GM23248 (cell line): Measurements from ENCODE around the gene THAP4. TPM values are rescaled to one million over a fixed set of nuclear protein-coding genes. Genes with fewer than 3 reads are reported as not detected.

Experiments used
- DNase-seq: peaks from one replicate; pipeline ENCODE4 v3.0.0-alpha.2; 2015
- H2AFZ ChIP-seq: fragments of 200-600 bp; sonication (generic); 2 replicates; pipeline ENCODE4 v1.6.1; 2016; ENCODE audit warnings: antibody characterized with exemption
- H3F3A ChIP-seq: fragments of 200-600 bp; sonication (generic); 2 replicates; pipeline ENCODE4 v1.6.1; 2016; ENCODE audit warnings: mild to moderate bottlenecking, antibody characterized with exemption, mixed run types; ENCODE audit not compliant: insufficient read depth
- H3K27ac ChIP-seq: fragments of 200-600 bp; sonication (generic); 2 replicates; pipeline ENCODE4 v1.5.1; 2016; ENCODE audit warnings: mild to moderate bottlenecking
- H3K27me3 ChIP-seq: fragments of 200-600 bp; sonication (generic); replicated peaks from 2 replicates; pipeline ENCODE4 v1.6.1; 2016; ENCODE audit warnings: mild to moderate bottlenecking; ENCODE audit not compliant: insufficient read depth
- H3K36me3 ChIP-seq: fragments of 200-600 bp; sonication (generic); 2 replicates; pipeline ENCODE4 v1.6.1; 2016; ENCODE audit warnings: low read depth, mild to moderate bottlenecking
- H3K4me1 ChIP-seq: fragments of 200-600 bp; sonication (generic); 2 replicates; pipeline ENCODE4 v1.6.1; 2016; ENCODE audit warnings: mild to moderate bottlenecking; ENCODE audit not compliant: insufficient read depth
- H3K4me2 ChIP-seq: fragments of 200-600 bp; sonication (generic); one replicate; pipeline ENCODE4 v1.6.1; 2016; ENCODE audit warnings: mild to moderate bottlenecking; ENCODE audit not compliant: unreplicated experiment
- H3K4me3 ChIP-seq: fragments of 200-600 bp; sonication (generic); 2 replicates; pipeline ENCODE4 v1.5.1; 2016; ENCODE audit warnings: mild to moderate bottlenecking
- H3K79me2 ChIP-seq: fragments of 200-600 bp; sonication (generic); 2 replicates; pipeline ENCODE4 v1.6.1; 2016; ENCODE audit warnings: mild to moderate bottlenecking; ENCODE audit not compliant: insufficient read depth
- H3K9ac ChIP-seq: fragments of 200-600 bp; sonication (generic); 2 replicates; pipeline ENCODE4 v1.6.1; 2016; ENCODE audit warnings: mild to moderate bottlenecking
- H3K9me2 ChIP-seq: fragments of 200-600 bp; sonication (generic); 2 replicates; pipeline ENCODE4 v1.6.1; 2016; ENCODE audit warnings: mixed run types, mild to moderate bottlenecking, moderate library complexity; ENCODE audit not compliant: insufficient read depth
- H3K9me3 ChIP-seq: fragments of 200-600 bp; sonication (generic); one replicate; pipeline ENCODE4 v1.6.1; 2017; ENCODE audit warnings: low read depth
- H4K20me1 ChIP-seq: fragments of 200-600 bp; sonication (generic); 2 replicates; pipeline ENCODE4 v1.6.0; 2016; ENCODE audit not compliant: insufficient read depth
- EZH2 ChIP-seq: fragments of 200-600 bp; sonication (generic); IDR thresholded peaks from 2 replicates; pipeline ENCODE4 v1.6.1; 2018; ENCODE audit warnings: antibody characterized with exemption, mild to moderate bottlenecking; ENCODE audit not compliant: insufficient read depth, poor library complexity, severe bottlenecking
- EZH2phosphoT487 ChIP-seq: fragments of 200-600 bp; sonication (generic); IDR thresholded peaks from 2 replicates; pipeline ENCODE4 v1.6.1; 2018; ENCODE audit warnings: antibody characterized with exemption, moderate library complexity, mild to moderate bottlenecking, low read depth; ENCODE audit not compliant: insufficient read depth
- WGBS, 2 experiments: methylation state at CpG; one replicate each; pipeline ENCODE4 v1.1.6; 2015 to 2017; ENCODE audit warnings: low lambda C conversion rate in 2 of 2, low coverage in 1 of 2; ENCODE audit errors: missing lambda C conversion rate in 2 of 2; 5-methylcytosine and 5-hydroxymethylcytosine counted together
- in situ Hi-C: fragments of 300-500 bp; cut with MboI; formaldehyde crosslinking; loops from 2 replicates; pipeline ENCODE4 v1.15.0; 2020
- polyA plus RNA-seq: library from polyadenylated mRNA; unstranded; fragments of >200 nt; fragmentation: Nextera tagmentation; extraction: Ambion mirVana; gene quantifications from 2 replicates; pipeline ENCODE4 v1.2.1, GENCODE V29; 2016
- total RNA-seq: library from RNA; depleted of rRNA; stranded (reverse); fragments of >200 nt; shearing (Covaris generic); gene quantifications from 2 replicates; pipeline ENCODE4 v1.2.3, GENCODE V29; 2014; rRNA removed

THAP4 gene, protein sequence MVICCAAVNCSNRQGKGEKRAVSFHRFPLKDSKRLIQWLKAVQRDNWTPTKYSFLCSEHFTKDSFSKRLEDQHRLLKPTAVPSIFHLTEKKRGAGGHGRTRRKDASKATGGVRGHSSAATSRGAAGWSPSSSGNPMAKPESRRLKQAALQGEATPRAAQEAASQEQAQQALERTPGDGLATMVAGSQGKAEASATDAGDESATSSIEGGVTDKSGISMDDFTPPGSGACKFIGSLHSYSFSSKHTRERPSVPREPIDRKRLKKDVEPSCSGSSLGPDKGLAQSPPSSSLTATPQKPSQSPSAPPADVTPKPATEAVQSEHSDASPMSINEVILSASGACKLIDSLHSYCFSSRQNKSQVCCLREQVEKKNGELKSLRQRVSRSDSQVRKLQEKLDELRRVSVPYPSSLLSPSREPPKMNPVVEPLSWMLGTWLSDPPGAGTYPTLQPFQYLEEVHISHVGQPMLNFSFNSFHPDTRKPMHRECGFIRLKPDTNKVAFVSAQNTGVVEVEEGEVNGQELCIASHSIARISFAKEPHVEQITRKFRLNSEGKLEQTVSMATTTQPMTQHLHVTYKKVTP
- total RNA-seq (43.0 and 46.4 TPM in 2 replicates), polyA plus RNA-seq (52.4 and 53.4 TPM in 2 replicates)

GRCh38 chr2:241637018-241637794, at the start of gene THAP4, which contains the start of gene ATG4B:
Gene THAP4 (minus strand): TSS chr2:241637158. CDS start chr2:241637017, 141 bp downstream.
Gene ATG4B (plus strand): TSS chr2:241637693. CDS start chr2:241637715, 22 bp downstream.
- peak within 1 kb of the TSS; percentile 90 for H3K9ac ChIP-seq
- H3K4me3 ChIP-seq: peak within 1 kb of the TSS; percentile 81
- peaks cover 17% of the 10 kb centered on the region for H3K4me1 ChIP-seq
- peak within 1 kb of the TSS; percentile 88 for H3K27ac ChIP-seq
- in situ Hi-C loops: no loop called here
- H3K27me3 ChIP-seq: no peaks in the 10 kb centered on the region
- TF ChIP-seq EZH2phosphoT487 (no peak), EZH2 (no peak)
- H3F3A ChIP-seq: peaks cover 9% of the 10 kb centered on the region; the same call in 1 of the 2 replicates
- peaks cover 4% of the 10 kb centered on the region; the same call in 1 of the 2 replicates for H4K20me1 ChIP-seq
- peaks cover 7% of the 10 kb centered on the region for H3K36me3 ChIP-seq
- H3K9me3 ChIP-seq: no peaks in the 10 kb centered on the region
- H3K9me2 ChIP-seq: no peaks in the 10 kb centered on the region
- H3K4me2 ChIP-seq: peak within 1 kb of the TSS; percentile 95
- peak; percentile 93 for DNase-seq
- peaks cover 89% of the 10 kb centered on the region for H3K79me2 ChIP-seq
- 0 to 1% methylated on average over 52 to 86 of the region's 123 CpGs for WGBS, 2 experiments
- H2AFZ ChIP-seq: peak within 1 kb of the TSS; percentile 75

GRCh38 chr2:241686324-241686649, 49.3 kb upstream of the THAP4 start:
- 1 to 3% methylated on average over 25 to 31 of the region's 37 CpGs for WGBS, 2 experiments
- in situ Hi-C loops: no loop called here
- H3K79me2 ChIP-seq: peaks cover 75% of the 10 kb centered on the region

DNA sequence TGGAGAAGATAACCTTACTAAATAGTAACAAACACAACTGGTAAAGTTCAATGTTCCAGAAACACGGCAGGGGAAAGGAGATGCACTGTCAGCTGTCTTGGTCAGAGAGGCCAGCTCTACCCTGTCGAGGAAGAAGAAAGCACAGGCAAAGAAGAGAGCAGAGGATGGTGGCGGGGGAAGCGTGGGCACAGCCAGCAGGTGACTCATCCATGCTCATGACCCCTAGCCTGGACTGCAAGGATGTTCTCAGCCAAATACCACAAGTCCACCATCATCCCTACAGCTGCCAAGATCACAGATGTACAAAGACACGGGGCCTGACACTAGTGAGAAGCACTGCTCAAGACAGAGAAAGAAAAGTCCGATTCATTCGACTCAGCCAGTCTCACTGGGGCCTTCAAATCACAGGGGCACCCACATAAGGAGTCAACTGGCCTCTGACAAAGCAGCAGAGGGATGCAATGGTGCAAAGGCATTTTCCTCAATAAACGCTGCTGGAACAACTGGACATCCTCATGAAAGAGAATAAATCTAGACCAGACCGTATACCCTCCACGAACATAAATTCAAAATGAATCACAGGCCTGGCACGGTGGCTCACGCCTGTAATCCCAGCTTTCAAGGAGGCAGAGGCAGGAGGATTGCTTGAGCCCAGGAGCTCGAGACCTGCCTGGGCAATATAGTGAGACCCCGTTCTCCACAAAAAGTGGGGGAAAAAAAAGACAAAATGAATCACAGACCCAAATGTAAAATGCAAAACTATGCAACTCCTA, 44.1 kb upstream of the THAP4 start:
- Histone ChIP-seq H3K79me2 (peaks cover 54% of the 10 kb centered on the region), H3K4me3 (peak overlapping the region; percentile 38), H3F3A (peaks cover 43% of the 10 kb centered on the region), H3K4me1 (peaks cover 30% of the 10 kb centered on the region), H3K27me3 (no peaks in the 10 kb centered on the region), H3K9ac (peak overlapping the region; percentile 71), H4K20me1 (no peaks in the 10 kb centered on the region), H3K9me3 (no peaks in the 10 kb centered on the region), H3K4me2 (peak overlapping the region; percentile 87), H3K9me2 (no peaks in the 10 kb centered on the region), H3K27ac (peak overlapping the region; percentile 91), H2AFZ (no peak overlapping the region), H3K36me3 (peaks cover 9% of the 10 kb centered on the region)
- no peak for TF ChIP-seq EZH2phosphoT487
- TF ChIP-seq EZH2: no peak
- in situ Hi-C loops: no loop called here
- DNase-seq: peak; percentile 99
- 11 to 14% methylated on average over 14 of the region's 14 CpGs for WGBS, 2 experiments

More at GRCh38 chr2:241686324-241686649, 49.3 kb upstream of the THAP4 start:
- Histone ChIP-seq H3K4me2 (peak overlapping the region; percentile 83), H3K4me3 (peak overlapping the region; percentile 95), H3K9me3 (no peaks in the 10 kb centered on the region), H3K36me3 (peaks cover 6% of the 10 kb centered on the region), H4K20me1 (no peaks in the 10 kb centered on the region), H3F3A (peaks cover 27% of the 10 kb centered on the region), H3K27ac (peak overlapping the region; percentile 57), H3K27me3 (no peaks in the 10 kb centered on the region), H3K9me2 (no peaks in the 10 kb centered on the region), H2AFZ (peak overlapping the region; percentile 81), H3K4me1 (peaks cover 28% of the 10 kb centered on the region), H3K9ac (peak overlapping the region; percentile 98)
- no peak for TF ChIP-seq EZH2
- no peak for TF ChIP-seq EZH2phosphoT487
- no peak for DNase-seq
